ENCODE results near the gene CNTLN. TPM values are rescaled to one million over a fixed set of nuclear protein-coding genes. Genes with fewer than 3 reads are reported as not detected.

Gene CNTLN
- total RNA-seq, 1 experiment from 2014 or later: 15.0 TPM

DNA sequence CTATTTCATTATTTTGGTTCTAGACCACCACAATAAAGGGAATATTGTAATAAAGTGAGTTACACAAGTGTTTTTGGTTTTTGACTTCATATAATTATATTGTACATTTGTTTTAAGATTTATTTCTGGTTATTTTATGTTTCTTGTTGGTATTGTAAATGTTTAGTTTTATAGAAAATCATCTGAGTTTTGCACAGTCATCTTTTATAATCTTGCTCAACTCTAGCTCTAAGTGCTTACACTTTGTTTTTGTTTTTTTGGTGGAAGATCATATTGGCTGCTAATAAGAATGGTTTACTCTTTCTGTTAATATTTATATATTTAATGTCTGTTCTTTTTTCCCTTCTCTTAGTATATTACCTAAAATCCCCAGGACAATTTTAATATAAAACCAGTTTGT lies 135.0 kb downstream of the CNTLN start:
- H3K4ac ChIP-seq (ENCODE audit: low read depth, low read length): no peak overlapping the region
- H2BK20ac ChIP-seq (ENCODE audit: low read depth, low read length, poor library complexity, severe bottlenecking): no peak overlapping the region
- H3K9me3 Mint-ChIP-seq: no peaks in the 10 kb centered on the region; a peak in 1 of 5 replicates
- H3K27ac ChIP-seq (ENCODE audit: insufficient read length, low read depth, low read length): no peak overlapping the region
- TF ChIP-seq, protein P1, sequence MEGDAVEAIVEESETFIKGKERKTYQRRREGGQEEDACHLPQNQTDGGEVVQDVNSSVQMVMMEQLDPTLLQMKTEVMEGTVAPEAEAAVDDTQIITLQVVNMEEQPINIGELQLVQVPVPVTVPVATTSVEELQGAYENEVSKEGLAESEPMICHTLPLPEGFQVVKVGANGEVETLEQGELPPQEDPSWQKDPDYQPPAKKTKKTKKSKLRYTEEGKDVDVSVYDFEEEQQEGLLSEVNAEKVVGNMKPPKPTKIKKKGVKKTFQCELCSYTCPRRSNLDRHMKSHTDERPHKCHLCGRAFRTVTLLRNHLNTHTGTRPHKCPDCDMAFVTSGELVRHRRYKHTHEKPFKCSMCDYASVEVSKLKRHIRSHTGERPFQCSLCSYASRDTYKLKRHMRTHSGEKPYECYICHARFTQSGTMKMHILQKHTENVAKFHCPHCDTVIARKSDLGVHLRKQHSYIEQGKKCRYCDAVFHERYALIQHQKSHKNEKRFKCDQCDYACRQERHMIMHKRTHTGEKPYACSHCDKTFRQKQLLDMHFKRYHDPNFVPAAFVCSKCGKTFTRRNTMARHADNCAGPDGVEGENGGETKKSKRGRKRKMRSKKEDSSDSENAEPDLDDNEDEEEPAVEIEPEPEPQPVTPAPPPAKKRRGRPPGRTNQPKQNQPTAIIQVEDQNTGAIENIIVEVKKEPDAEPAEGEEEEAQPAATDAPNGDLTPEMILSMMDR (conservative IDR thresholded peaks at IDR 0.05): no peak
- peaks cover 21 to 23% of the 10 kb centered on the region in 2 experiments for H3K4me1 Mint-ChIP-seq
- no peaks in the 10 kb centered on the region for H3K79me2 ChIP-seq (ENCODE audit: insufficient read depth, low read length)
- no peaks in the 10 kb centered on the region for H4K20me1 ChIP-seq (ENCODE audit: control insufficient read depth, insufficient read depth, insufficient read length)
- H3K27me3 ChIP-seq (ENCODE audit: insufficient read depth, low read length): no peaks in the 10 kb centered on the region
- H4K5ac ChIP-seq (ENCODE audit: insufficient read length, low read depth, low read length): no peak overlapping the region
- no peaks in the 10 kb centered on the region for H3K9me3 ChIP-seq (ENCODE audit: control insufficient read depth, low read depth, low read length)
- no peak overlapping the region for H3K9ac ChIP-seq (ENCODE audit: extremely low read depth, insufficient read length, low read length)
- no peak overlapping the region for H3K14ac ChIP-seq (ENCODE audit: insufficient read depth, low read length)
- H2BK5ac ChIP-seq (ENCODE audit: insufficient read length, low read length): no peak overlapping the region
- H3K79me1 ChIP-seq (ENCODE audit: insufficient read depth, low read depth, low read length, poor library complexity, severe bottlenecking): no peaks in the 10 kb centered on the region
- no peak overlapping the region for H2BK15ac ChIP-seq (ENCODE audit: low read depth, low read length)
- no peak overlapping the region for H2AFZ ChIP-seq (ENCODE audit: low read length)
- H3T11ph ChIP-seq (ENCODE audit: low read length): no peak overlapping the region
- no peak overlapping the region for H2BK12ac ChIP-seq (ENCODE audit: insufficient read length, low read depth, low read length)
- no peak overlapping the region for H3K23ac ChIP-seq (ENCODE audit: insufficient read length, low read depth, low read length)
- no peak overlapping the region for H3K56ac ChIP-seq (ENCODE audit: insufficient read length, low read depth, low read length)
- H3K36me3 Mint-ChIP-seq (ENCODE audit: insufficient read depth in 1 of 3, low read depth in 3 of 3): peaks cover 0 to 4% (median 0%) of the 10 kb centered on the region in 3 experiments; a peak in 1 of 7 replicates
- no peak overlapping the region for H3K4me2 ChIP-seq (ENCODE audit: insufficient read depth, insufficient read length, low read length)
- H3K27me3 Mint-ChIP-seq (ENCODE audit: low read depth): peaks cover 4% of the 10 kb centered on the region; the same call in 1 of the 2 replicates
- no peak for DNase-seq
- H2BK120ac ChIP-seq (ENCODE audit: low read depth, low read length, poor library complexity, severe bottlenecking): no peak overlapping the region
- H4K8ac ChIP-seq (replicated peaks; ENCODE audit: insufficient read length, low read depth, low read length): no peak overlapping the region
- no peak overlapping the region for H4K91ac ChIP-seq (ENCODE audit: insufficient read length, low read depth, low read length)
- H2AK5ac ChIP-seq (ENCODE audit: insufficient read length, low read length): no peak overlapping the region
- H3K4me3 Mint-ChIP-seq: no peak overlapping the region
- H3K23me2 ChIP-seq (ENCODE audit: insufficient read length, low read depth, low read length, poor library complexity, severe bottlenecking): no peaks in the 10 kb centered on the region
- no peaks in the 10 kb centered on the region for H3K4me1 ChIP-seq (ENCODE audit: insufficient read depth, low read length)
- H3K18ac ChIP-seq (ENCODE audit: insufficient read length, low read depth, low read length): no peak overlapping the region
- H3K27ac Mint-ChIP-seq: no peak overlapping the region
